GM06990 (cell line): ENCODE data around the gene SYNE3.

Experiments used
- DNase-seq: peaks from one replicate; pipeline ENCODE4 v3.0.0-alpha.2; 2011; ENCODE audit not compliant: insufficient read length; ENCODE audit errors: extremely low read depth
- H3K27me3 ChIP-seq: replicated peaks from 2 replicates; pipeline ENCODE4 v1.6.0; 2011; ENCODE audit warnings: low read length; ENCODE audit not compliant: control insufficient read depth, insufficient read depth
- H3K36me3 ChIP-seq: 2 replicates; pipeline ENCODE4 v1.5.1; 2011; ENCODE audit warnings: low read length; ENCODE audit not compliant: control insufficient read depth, insufficient read depth
- H3K4me3 ChIP-seq: replicated peaks from 2 replicates; pipeline ENCODE4 v1.5.1; 2011; ENCODE audit warnings: low read depth, mild to moderate bottlenecking, control low read depth, low read length
- CTCF ChIP-seq: IDR thresholded peaks from 2 replicates; pipeline ENCODE4 v1.5.1; 2011; ENCODE audit warnings: low read length, control low read depth, mild to moderate bottlenecking, inconsistent platforms; ENCODE audit not compliant: insufficient read depth, poor library complexity, severe bottlenecking

SYNE3 gene

GRCh38 chr14:95488376-95489213 lies 27.9 kb downstream of the SYNE3 start:
- DNase-seq: no peak
- no peak overlapping the region for H3K4me3 ChIP-seq
- TF ChIP-seq CTCF: no peak
- H3K27me3 ChIP-seq: no peaks in the 10 kb centered on the region
- H3K36me3 ChIP-seq: peaks cover 13% of the 10 kb centered on the region

DNA sequence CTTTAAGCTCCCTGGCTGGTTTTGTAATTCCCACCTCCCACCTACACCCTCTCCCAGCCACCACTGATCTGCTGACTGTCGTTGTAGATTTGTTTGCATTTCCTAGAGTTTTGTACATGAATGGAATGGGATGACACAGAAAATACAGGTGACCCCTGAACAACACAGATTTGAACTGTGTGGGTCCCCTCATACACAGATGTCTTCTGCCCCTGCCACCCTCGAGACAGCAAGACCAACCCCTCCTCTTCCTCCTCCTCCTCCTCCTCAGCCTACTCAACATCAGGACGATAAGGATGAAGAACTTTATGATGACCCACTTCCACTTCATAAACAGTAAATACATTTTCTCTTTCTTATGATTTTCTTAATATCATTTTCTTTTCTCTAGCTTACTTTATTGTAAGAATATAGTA lies 28.8 kb downstream of the SYNE3 start:
- Histone ChIP-seq H3K4me3 (no peak overlapping the region), H3K36me3 (peaks cover 13% of the 10 kb centered on the region), H3K27me3 (no peaks in the 10 kb centered on the region)
- no peak for TF ChIP-seq CTCF
- DNase-seq: no peak

GRCh38 chr14:95486875-95487668 lies 29.4 kb downstream of the SYNE3 start:
- Histone ChIP-seq H3K36me3 (peaks cover 13% of the 10 kb centered on the region), H3K4me3 (no peak overlapping the region), H3K27me3 (no peaks in the 10 kb centered on the region)
- TF ChIP-seq CTCF: no peak
- no peak for DNase-seq

DNA sequence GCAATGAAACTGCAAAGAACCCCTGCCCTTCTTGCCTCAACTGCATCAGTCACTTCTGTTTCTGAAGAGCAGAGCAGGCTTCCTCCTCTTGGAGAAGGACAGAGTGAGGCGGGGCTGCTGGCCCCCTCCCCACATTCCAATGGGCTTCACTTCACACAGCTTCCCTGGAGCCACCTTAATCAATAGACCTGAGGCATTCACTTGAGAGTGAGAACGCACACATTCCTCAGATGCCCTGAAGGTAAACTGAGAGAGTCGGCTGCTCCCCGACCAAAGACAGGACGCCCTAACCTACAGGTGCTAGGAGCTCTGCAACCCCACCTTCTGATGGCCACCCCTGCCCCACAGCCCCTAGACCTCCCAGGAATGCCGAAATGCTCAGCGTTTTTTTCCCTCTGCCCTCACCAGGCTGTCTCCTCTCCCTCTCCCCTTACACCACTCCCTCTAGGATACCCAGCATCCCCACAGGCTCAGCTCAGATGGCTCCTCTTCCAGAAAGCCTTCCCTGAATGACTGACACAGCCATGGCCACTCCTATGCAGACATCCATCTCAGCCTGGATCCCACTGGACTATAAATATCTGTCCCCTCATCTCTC lies 31.1 kb downstream of the SYNE3 start:
- Histone ChIP-seq H3K4me3 (no peak overlapping the region), H3K36me3 (peaks cover 12% of the 10 kb centered on the region), H3K27me3 (no peaks in the 10 kb centered on the region)
- TF ChIP-seq CTCF: no peak
- no peak for DNase-seq

GRCh38 chr14:95484296-95484695 lies 32.2 kb downstream of the SYNE3 start:
- no peaks in the 10 kb centered on the region for H3K27me3 ChIP-seq
- DNase-seq: no peak
- peaks cover 13% of the 10 kb centered on the region for H3K36me3 ChIP-seq
- no peak overlapping the region for H3K4me3 ChIP-seq
- no peak for TF ChIP-seq CTCF
